T-helper 1 cell treated with Interleukin-12 subunit alpha and Interleukin-12 subunit beta and Interleukin-4 antibody, amounts not matched to agents 30 ng/mL and 1 ng/mL, for 36 hours (primary cell): ENCODE data around the gene MEN1. TPM values are rescaled to one million over a fixed set of nuclear protein-coding genes. Genes with fewer than 3 reads are reported as not detected.

Source experiments
- intact Hi-C: fragments of 100-400 bp; cut with micrococcal nuclease; formaldehyde crosslinking; loops from one replicate; pipeline ENCODE4 v1.15.1; 2024
- total RNA-seq: library from RNA; stranded (reverse); gene quantifications from 2 replicates; pipeline ENCODE4 v1.2.3, GENCODE V29; 2022

MEN1 gene
- total RNA-seq, 1 donor from 2014 or later = 28.7 TPM

DNA sequence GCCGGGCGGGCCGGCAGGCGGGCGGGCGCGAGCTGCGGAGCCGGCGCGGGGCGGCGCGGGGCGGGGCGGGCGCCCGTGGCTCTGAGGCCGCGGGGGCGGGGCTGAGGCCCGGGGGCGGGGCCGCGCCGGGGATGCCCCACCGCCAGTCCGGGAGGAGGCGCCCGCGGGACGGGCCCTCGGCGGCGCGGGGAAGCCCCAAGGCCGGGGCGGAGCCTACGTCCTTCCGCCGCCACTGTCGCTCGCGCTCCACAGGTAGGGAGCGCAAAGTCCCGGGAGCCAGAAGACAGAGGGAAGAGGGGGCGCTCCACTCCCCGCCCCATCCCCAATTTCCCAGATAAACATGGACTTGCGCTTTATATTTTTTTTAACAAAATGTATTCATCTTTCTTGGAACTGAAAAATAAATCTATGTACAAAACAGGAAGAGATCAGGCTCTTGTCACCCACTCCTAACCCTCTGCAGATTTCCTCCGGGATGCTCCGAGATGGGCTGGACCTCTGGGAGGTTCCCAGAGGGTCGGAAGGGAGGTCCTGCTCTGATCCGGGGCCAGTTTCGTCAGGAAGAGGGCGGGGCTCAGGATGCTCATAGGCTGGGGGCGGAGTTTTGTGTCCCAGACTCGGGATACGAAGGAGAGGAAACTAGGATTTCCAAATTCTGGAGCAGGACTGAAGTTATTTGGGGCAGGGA, 7.0 kb downstream of the MEN1 start, which contains the start of gene MAP4K2:
Gene MAP4K2, minus strand, starts transcription at position 57 of the 688 bp plus-strand sequence. CDS start 65 bp downstream, outside the sequence.
- intact Hi-C loops = loop anchor here (1.0 to 5.0 kb wide), 5 partner anchors 25 to 224 kb away; partner anchors contain the start of genes ATG2A, PPP2R5B, RASGRP2 and SF1

- intact Hi-C loops = loop anchor here (1.0 to 5.0 kb wide), 7 partner anchors 8 to 333 kb away; partner anchors contain the start of genes ATG2A, MEN1, PPP2R5B and RASGRP2
These were observed 7.8 kb downstream of the MEN1 start for GRCh38 chr11:64802370-64803157.

GRCh38 chr11:64801561-64802369, 8.6 kb downstream of the MEN1 start:
- intact Hi-C loops = loop anchor here (1.0 to 5.0 kb wide), 4 partner anchors 9 to 334 kb away; partner anchors contain the start of genes MEN1, RASGRP2 and SNX15

DNA sequence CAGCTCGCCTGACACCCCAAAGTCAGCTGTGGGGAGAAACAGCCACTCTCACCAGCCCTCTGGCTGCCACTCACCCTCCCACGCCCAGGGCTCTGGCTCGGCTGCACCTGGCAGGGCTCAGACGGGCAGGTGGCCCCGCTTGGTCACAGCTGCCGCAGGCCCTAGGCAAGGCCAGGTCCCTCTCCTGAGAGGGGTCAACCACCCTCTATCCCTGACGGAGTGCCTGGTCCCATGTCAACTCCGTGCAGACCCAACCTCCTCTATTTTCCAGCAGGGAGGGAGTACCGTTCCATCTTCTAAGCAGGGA, 9.2 kb downstream of the MEN1 start:
- intact Hi-C loops = loop anchor here (5.0 kb wide), 1 partner anchor 226 kb away; the partner anchor contains the start of gene SNX15

GRCh38 chr11:64800303-64801157, 9.8 kb downstream of the MEN1 start:
- intact Hi-C loops = loop anchor here (5.0 kb wide), 1 partner anchor 227 kb away; the partner anchor contains the start of gene SNX15

DNA sequence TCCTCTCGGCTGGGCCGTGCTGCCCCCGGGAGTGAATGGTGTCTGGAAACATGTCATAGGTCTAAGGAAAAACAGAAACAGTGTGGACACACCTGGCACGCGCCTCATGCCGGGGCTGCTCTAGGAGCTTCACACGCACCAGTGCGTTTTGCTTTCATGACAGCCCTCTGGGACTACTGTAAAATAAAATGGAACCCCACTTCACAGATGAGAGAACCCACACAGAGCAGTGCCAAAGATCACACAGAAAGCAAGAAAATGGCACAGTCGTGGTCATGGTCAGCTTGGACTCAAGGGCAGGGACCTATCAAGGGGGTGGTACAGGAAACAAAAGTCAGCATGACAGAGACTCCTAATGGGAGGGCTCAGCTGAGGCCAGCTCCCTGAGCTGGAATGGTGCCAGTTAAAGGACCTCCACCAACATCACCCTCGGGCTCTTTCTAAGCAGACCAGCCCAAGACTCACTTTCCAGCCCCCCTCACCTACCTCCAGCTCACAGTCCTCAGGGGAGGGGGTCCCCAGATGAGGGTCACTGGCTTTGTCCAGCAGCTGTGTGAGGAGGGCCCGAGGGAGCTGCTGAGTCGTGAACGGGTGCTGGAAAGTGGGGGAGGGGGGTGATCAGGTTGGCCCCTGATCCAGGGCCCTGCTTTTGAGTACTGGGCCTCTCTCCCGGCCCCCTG, 10.6 kb downstream of the MEN1 start:
- intact Hi-C loops = loop anchor here (5.0 kb wide), 1 partner anchor 228 kb away; the partner anchor contains the start of gene SNX15

DNA sequence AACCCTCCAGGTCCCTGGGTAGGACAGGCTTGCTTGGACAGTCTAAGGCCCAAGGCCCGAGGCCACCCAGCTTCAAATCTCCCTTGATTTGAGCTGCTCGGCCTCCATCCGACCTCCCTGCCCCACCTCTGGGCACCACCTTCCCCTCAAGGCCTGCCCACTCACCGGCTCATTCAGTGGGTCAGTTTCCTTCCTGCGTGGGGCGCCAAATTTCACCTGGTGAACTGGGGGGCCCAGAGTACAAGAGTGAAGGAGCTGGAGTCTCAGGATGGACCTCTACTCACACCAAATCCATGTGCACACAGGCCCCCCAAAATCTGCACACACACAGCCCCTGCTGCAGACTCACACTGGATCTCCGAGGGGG, 11.1 kb downstream of the MEN1 start:
- intact Hi-C loops = no loop called here

DNA sequence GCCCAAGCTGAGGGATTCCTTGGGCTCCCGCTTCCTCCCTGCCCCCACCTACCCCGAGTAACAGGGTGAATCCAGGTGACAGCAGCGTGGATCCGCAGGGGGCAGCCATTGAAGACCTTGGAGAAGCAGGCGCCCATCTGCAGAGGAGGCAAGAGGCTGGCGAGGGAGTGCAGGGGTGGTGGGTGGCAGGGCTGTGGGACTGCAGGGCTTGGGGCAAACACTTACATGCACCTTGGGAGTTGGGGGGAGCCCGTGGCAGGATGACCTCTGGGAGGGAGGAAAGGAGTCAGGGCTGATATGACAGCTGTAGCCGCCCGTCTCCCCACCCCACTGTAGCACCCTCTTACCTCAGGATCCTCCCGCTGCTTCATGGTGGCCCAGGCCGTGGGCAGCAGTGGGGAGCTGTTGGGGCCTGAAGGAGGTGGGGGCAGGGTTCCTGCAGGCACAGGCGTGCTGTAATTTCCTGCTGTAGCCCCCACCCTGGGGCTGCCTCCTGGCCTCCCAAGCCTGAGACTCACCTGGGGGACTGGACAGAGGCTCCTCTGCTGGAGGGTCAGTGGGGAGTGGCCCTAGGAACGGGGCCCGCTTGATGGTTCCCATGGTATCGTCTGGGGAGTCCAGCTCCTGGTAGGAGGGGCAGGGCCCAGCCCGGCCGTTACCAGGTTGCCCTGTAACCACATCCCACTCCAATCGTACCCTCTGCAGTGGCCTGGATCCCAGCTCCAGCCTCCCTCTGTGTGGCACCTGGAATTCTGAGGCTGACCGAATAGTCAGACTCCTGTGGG, 13.4 kb downstream of the MEN1 start:
- intact Hi-C loops = no loop called here

DNA sequence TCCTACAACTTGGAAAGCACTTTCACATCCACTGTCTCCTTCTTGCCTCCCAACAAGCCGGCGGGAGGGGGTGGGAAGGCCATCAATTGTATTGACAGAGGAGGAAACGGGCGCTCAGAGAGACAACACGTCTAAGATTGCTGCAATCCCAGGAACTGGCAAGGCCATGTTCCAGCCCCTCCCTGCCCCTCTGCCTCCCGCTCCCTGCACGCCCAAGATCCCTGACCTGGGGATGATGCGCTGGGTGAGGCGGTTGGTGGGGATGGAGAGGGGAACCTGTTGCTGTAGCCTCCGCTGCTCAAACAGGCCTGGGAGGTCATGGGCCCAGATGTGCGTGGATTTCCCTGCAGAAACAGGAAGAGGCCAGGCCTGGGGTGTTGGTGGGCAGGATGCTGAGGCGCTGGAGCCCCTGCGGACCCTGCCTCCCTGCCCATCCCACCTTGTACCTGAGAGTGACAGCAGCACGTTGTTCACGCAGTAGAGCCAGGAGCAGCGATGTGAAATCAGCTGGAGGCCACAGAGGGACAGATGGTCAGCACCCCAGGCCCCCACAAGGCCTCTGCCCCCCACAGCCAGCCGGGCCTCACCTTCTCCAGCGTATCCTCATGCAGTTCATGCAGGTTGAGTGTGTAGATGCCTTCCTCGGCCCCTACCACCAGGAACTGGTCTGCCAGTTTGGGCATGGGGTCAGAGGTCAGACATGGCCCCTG, 14.1 kb downstream of the MEN1 start:
- intact Hi-C loops = no loop called here

- intact Hi-C loops = no loop called here
These were observed 15.8 kb downstream of the MEN1 start for GRCh38 chr11:64794526-64794925.

- intact Hi-C loops = no loop called here
These were observed 16.8 kb downstream of the MEN1 start for GRCh38 chr11:64793271-64794160.

- intact Hi-C loops = no loop called here
These were observed 17.9 kb downstream of the MEN1 start for GRCh38 chr11:64792482-64792881.

DNA sequence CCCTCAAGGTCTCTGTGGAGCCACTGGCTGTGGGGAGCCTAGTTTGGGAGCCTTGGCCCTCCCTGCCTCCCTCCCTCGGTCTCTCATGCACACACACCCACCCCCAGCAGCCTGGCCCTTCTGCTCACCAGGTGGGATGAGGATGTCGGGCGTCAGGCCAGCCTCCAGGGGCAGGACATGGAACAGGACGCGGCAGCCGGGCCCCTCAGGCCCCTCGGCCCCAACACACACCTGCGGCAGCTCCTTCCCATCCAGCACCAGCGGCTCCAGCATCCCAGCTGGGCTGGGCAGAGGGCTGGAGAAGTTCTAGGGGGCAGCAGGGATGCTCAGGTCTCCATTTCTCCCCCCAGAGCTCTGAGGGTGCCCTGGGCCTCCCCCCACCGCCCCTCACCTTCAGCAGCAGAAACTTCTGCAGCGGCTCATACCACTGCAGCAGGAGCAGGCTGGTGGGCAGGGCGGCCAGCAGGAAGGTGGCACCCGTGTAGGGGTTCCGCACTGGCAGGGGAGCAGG, 18.5 kb downstream of the MEN1 start:
- intact Hi-C loops = no loop called here

DNA sequence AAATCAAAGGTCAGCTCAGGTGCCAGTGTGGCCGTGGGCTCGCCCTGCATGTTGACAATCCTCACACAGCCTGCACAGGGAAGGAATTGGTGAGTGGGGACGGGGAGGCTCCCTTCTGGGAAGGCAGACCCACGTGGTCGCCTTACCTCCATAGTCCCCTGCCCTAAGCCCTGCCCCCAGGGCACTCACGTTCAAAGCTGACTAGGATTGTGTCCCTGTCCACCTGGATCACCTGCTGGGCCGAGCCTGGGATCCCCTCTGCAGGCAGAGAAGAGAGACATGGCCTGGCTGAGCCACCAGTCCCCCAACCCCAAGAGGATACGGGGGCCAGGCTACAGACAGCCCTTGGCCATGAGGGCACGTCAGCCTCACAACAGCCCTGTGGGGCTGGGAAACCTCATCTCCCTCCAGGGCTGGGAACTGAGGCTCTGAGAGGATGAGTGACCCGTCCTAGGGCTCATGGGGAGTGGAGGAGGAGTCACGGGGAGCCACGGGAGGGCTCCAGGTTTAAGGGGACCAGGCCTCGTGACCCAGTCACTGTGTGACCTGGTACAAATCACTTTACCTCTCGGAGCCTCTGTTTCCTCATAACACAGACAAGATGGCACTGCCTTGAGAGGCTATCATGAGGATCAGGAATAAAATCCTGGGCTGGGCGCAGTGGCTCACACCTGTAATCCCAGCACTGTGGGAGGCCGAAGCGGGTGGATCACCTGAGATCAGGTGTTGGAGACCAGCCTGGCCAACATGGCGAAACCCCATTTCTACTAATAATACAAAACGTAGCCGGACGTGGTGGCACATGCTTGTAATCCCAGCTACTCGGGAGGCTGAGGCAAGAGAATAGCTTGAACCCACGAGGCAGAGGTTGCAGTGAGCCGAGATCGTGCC, 19.9 kb downstream of the MEN1 start:
- intact Hi-C loops = no loop called here

- intact Hi-C loops = loop anchor here (5.0 kb wide), 1 partner anchor 58 kb away; no protein-coding TSS in a partner anchor
These were observed 20.8 kb downstream of the MEN1 start for GRCh38 chr11:64789331-64790204.
